Cortex of kidney (tissue), 1 donor: ENCODE measurements around the gene PLCH2.
A peak's percentile ranks its signal among the peaks of the same experiment; 100 is the strongest.

Source experiments
- DNase-seq: peaks from one replicate; lab custom pipeline; 2025; lab: John Stamatoyannopoulos, UW

The PLCH2 gene

DNA sequence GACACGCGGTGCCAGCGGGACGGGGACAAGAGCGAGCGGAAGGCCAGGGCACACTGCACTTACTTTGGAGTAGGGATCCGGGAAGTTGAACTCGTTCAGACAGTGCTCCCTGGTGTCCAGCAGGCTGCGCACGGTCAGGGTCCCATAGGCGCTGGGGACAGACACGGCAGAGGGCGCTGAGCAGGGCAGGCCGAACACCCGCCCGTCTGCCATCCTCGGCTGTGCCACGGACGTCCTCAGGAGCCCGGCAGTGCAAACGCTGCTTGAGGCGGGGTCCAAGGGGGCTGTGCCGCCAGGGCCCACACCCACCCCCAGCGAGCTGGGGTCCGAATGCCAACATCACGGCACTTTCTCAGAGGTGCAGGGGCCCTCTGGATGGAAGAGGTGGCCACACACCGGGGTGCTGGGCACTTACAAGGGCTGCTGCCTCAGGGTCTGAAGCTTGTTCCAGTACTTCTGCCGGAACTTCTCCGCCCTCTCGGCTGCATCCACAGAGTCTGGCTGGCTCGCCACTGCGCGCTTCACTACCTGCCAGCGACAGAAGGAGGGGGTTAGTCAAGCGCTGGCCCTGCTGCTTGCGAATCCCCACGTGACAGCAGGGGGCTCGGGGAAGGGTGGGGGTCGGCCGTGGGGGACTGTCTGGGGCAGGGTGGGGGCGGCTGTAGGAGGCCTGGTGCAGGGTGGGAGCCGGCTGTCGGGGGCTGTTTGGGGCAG is 38.0 kb downstream of the PLCH2 start:
- DNase-seq: no peak

GRCh38 chr1:2514863-2515762 is 39.0 kb downstream of the PLCH2 start:
- no peak for DNase-seq

DNA sequence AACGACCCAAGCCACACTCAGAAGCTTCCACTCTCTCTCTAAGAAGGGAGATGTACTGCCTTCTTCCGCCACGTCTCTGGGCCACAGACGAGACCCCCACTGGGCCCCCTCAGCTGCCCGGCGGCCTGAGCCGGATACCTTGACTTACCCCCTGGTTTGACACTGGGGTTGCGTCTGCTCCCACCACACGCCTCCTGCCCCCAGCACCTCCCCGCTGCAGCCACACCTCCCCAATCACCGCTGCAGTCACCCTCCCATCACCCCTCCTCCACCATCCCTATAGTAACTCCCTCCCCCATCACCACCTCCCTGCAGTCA is 39.6 kb downstream of the PLCH2 start:
- no peak for DNase-seq

DNA sequence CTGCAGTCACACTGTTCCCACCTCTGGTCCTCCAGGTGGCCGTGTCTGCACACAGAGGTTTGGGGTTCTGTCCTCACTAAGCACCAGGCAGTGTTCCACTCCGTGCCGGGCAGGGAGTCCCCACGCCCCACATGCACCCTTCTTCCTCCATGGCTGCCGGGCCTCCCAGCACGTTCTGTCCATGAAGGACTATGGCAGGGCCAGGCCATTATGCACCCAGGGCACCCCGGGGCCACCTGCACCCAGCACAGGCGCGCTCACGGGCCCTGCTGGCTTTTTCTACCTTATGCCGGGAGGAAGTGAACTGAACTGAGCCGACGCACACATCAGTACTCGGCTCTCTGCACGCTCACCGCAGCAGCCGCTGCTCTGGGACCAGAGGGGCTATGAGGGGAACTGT is 40.0 kb downstream of the PLCH2 start:
- DNase-seq: no peak

- DNase-seq: no peak
These were observed 40.9 kb downstream of the PLCH2 start for GRCh38 chr1:2516946-2517345.

DNA sequence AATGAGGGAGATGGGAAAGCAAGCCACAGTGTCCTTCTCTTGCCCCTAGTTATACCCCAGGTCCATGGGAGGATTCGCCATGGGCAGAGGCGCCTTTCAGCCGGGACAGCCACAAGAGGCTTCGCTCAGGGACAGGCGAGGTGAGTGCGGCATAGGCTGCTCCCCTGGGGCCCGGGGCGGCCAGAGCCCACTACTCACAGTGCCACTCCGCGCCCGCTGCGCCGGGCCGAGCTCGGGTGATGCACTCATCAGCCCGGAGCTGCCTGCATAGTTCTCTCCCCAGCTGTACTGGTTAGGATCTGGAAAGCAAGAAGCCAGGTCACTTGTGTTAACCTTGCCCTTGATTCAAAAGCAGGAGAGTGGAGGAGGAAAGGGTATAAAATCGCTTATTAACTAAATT is 41.9 kb downstream of the PLCH2 start:
- DNase-seq: no peak

DNA sequence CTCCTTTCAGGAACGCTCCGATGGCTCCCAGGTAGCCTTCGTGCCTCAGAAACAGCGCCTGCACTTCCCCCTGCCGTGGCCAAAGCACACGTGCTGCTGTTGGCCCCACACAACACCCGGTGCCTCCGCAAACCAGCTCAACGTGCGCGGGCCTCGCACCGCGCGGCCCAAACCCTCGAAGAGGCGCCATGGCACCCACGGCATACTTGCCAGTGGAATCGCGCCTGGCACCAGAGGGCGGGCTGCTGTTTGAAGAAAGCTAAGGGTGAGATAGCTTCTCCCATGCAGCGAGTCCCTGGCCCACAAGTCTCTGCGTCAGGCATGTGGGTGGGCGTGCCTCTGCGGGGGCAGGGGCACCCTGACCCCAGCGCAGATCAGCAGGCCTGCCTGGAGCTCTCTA is 42.4 kb downstream of the PLCH2 start:
- DNase-seq: no peak

DNA sequence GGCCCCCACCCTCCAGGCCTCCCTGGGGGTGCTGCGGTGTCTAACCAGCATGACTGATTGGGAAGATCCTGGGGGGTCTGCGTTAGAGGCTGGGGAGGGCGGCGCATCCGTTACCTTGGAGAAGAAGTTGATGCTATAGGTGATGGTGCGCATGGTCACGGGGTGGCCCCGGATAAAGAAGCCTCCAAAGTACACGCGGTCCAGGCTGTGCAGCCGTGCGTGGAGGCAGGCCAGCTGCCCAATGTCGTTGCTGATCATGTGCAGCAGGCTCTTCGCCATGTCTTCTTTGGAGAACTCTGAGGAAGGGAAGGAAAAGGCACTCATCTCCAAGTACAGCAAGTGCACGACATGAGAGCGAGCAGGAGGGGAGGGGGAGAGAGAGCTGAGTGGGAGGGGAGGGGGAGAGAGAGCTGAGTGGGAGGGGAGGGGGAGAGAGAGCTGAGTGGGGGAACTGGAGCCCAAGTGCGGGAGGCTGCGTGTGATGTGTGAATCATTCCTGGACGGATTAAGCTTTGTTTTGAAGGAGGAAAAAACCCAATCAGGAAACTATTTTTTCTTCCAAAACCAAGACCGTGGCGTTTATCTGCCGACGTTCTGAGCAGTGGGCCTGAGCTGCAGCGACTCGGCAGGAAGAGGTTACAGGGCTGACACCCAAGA is 43.1 kb downstream of the PLCH2 start:
- no peak for DNase-seq

GRCh38 chr1:2519729-2520128 is 43.6 kb downstream of the PLCH2 start:
- no peak for DNase-seq

- no peak for DNase-seq
These were observed 44.1 kb downstream of the PLCH2 start for GRCh38 chr1:2520206-2520605.

- no peak for DNase-seq
These were observed 44.7 kb downstream of the PLCH2 start for GRCh38 chr1:2520806-2521205.

GRCh38 chr1:2522230-2522629 is 46.1 kb downstream of the PLCH2 start:
- no peak for DNase-seq

DNA sequence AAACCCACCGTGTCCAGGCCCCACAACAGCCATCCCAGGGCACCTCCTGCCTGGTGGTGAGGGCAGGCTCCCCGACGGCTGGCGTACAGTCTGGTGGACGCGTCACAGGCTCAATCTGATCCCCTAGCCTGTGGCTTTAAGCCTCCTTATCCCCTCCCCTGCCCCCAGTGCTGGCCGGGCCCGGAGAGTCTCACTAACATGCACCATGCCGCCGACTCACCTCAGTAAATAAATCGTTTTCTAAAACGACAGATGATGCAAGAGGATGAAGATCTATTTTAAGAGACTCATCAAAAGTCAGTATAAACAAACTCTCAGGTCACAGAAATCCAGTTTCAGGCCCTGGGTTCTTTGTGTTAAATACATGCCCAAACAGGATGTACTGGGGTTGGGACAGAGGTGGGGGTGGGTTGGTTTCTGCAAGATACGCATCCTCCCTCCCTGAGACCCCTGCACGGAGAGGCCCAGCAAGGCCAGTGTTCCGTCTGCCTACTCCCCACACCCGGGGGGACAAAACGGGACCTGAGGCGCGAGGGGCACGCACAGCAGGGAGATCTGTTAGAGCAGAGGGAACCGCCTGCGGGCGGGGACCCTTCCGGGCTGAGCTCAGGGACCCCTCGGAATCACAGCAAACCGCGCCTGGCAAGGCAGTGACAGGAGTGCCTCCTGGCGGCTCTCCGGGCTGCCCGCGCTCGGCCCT is 47.3 kb downstream of the PLCH2 start:
- DNase-seq: no peak

DNA sequence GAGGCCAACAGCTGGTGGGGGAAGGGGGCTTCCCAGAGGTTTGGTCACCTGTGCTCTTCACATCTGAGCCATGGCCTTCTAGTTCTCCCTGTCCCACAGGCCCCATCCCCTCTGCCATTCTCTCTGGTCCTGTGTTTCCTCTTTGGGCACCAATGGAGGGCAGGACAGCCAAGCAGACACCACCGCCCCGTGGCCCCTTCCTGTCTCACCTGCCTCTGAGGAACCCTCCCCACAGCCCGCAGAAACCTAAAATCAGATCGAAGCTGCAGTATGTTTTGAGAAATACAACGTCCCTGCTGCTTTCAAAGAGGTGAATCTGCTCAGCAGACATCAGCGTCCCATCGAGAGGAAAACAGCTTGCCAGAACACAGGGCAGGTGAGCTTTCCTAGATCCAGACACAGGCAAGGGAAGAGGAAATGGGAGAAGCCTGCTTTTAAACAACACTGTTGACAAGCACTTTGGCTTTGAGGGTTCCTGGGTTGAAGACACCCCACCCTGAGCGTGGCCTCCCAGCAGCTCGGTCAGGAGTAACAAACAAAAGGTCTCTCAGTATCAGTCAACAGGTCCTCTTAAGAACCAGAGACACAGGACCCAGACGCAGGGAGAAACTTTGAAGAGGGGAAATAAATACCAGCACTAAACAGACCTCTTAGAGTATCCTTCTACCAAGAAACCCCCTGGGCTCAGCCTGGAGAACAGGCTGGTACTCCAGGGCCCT is 48.0 kb downstream of the PLCH2 start:
- DNase-seq: no peak

- no peak for DNase-seq
These were observed 49.5 kb downstream of the PLCH2 start for GRCh38 chr1:2525572-2525919.

GRCh38 chr1:2525920-2526823 is 50.1 kb downstream of the PLCH2 start, which contains the start of gene PANK4:
TSS of gene PANK4 (minus strand) at chr1:2526596. CDS start at chr1:2526587, 9 bp downstream.
- DNase-seq: peak; percentile 87

GRCh38 chr1:2526824-2527555 is 50.9 kb downstream of the PLCH2 start:
- DNase-seq: no peak

GRCh38 chr1:2527556-2527860 is 51.4 kb downstream of the PLCH2 start:
- DNase-seq: no peak

DNA sequence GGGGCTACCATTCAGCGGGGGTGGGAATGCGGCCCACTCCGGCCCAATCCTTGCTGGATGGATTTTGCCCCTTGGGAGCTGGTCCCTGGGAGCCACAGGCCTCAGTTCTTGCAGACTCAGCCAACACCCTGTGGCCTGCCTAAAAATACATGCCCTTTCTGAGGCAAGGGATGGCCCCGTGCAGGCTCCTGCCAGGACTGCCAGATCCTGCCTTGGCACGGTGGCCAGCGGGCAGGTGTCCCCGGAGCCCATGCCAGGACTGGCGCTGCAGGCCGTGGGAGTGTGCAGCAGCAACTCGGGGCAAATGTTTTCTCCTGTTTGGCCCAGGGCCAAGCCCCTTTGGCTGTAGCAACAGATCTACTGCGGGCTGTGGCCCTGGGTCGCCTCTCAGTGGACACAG is 51.9 kb downstream of the PLCH2 start:
- no peak for DNase-seq

DNA sequence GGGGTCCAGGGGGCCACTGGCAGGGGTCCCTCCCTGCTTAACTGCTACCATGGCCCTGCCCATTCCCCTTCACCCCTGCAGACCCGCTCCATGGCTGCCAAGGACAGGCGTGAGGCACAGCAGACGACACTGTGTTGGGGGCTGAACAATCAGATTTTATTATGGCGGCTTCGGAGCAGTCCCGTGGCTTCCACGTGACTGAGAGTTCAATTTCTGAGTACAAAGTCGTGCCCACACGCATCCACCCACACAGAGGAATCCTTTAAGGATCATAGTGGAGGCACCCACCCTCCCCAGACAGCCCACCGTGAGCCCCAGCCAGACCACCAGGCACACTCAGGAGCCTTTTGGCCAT is 52.5 kb downstream of the PLCH2 start:
- no peak for DNase-seq
